Measurements from ENCODE around the gene SETBP1.

Gene SETBP1

GRCh38 chr18:44942073-44942472, 261.4 kb downstream of the SETBP1 start:
- DNase-seq (ENCODE audit: low spot score) = no peak

- DNase-seq (ENCODE audit: low spot score) = no peak
Measured at GRCh38 chr18:44943311-44943881, 262.7 kb downstream of the SETBP1 start.

GRCh38 chr18:44944461-44944860, 263.8 kb downstream of the SETBP1 start:
- no peak for DNase-seq (ENCODE audit: low spot score)

DNA sequence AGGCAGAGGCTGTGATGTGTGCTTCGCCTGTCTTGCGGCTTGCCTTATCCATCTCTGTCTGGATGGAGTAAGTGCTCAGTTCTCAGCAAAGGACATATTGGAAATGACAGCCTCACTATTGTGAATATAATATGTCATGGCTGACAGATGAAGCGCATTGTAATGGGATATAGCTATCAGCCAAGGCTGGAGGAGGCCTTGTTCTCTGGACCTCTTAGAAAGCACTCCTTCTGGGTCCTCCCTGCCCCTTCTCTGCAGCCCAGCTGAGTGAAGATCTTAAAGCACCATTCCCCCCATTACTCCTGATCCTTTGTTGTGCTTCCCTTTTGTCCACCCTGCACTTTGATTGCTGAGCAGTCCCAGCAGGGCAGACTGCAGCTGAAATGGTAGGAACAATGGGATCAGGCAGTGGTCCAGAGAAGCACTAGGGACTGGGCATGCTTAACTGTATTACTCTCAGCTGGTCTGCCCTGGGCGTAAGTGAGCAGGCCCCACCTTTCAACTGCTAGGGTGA, 265.3 kb downstream of the SETBP1 start:
- DNase-seq (ENCODE audit: low spot score) = no peak

- DNase-seq (ENCODE audit: low spot score) = no peak
Measured at GRCh38 chr18:44946529-44947113, 265.9 kb downstream of the SETBP1 start.

DNA sequence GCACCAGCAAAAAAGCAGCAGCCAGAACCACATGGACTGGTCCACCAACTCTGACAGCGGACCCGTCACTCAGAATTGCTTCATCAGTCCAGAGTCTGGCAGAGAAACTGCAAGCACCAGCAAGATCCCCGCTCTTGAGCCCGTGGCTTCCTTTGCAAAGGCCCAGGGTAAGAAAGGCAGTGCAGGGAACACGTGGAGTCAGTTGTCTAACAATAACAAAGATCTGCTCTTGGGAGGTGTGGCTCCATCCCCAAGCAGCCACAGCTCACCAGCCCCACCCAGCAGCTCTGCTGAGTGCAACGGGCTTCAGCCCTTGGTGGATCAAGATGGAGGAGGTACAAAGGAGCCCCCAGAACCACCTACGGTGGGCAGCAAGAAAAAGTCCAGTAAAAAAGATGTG, 269.3 kb downstream of the SETBP1 start:
- DNase-seq (ENCODE audit: low spot score) = no peak

DNA sequence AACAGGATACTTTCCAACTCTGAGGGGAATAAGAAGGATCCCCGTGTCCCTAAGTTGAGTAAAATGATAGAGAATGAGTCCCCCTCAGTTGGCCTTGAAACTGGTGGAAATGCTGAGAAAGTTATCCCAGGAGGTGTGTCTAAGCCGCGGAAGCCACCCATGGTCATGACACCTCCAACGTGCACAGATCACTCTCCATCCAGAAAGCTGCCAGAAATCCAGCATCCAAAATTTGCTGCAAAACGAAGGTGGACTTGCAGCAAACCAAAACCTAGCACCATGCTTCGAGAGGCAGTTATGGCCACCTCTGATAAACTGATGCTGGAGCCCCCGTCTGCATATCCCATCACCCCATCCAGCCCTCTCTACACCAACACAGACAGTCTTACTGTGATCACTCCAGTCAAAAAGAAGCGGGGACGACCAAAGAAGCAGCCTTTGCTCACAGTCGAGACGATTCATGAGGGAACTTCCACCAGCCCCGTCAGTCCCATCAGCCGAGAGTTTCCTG, 270.1 kb downstream of the SETBP1 start:
- no peak for DNase-seq (ENCODE audit: low spot score)

GRCh38 chr18:44951748-44952147, 271.1 kb downstream of the SETBP1 start:
- no peak for DNase-seq (ENCODE audit: low spot score)

- no peak for DNase-seq (ENCODE audit: low spot score)
Measured at GRCh38 chr18:44954257-44954656, 273.6 kb downstream of the SETBP1 start.

- DNase-seq (ENCODE audit: low spot score) = no peak
Measured at GRCh38 chr18:44955825-44956224, 275.1 kb downstream of the SETBP1 start.

- DNase-seq (ENCODE audit: low spot score) = no peak
Measured at GRCh38 chr18:44957025-44957424, 276.3 kb downstream of the SETBP1 start.

DNA sequence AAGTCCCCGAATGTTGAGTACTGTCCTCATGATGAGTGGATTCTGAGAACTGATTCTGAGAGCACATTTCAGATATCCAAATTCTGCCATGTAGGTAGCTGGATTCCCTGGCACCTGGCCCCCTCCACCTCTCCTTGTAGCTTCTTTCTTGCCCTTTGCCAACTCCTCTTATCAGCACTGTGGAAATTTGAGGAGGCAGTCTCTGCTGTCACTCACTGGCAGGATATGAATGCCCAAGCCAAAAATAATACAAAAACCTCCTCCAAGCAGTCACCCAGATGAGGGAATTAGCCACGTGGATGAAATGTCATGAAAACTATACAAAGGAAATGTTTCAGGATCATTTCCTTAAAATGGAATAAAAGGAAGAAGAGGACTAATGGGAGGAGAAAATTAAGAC, 276.8 kb downstream of the SETBP1 start:
- no peak for DNase-seq (ENCODE audit: low spot score)

- DNase-seq (ENCODE audit: low spot score) = no peak
Measured at GRCh38 chr18:44958040-44958439, 277.4 kb downstream of the SETBP1 start.

DNA sequence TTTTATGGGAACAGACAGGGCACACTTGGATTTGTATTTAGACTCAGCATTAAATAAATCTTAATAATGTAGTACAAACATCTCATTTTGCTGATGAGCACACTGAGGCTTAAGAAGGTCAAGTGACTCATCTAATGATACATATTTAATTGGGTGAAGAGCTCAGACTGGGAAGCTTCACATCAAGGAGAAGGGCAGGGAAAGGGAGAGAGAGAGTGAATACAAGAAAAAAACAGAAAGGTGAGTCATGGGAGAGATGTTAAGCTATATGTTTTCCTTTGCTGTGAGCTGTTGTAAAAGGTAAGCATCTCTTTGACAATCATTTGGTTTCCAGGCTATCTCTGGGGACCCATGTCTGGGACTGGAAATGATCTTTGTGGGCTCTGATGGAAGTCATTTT, 277.8 kb downstream of the SETBP1 start:
- no peak for DNase-seq (ENCODE audit: low spot score)

- no peak for DNase-seq (ENCODE audit: low spot score)
Measured at GRCh38 chr18:44959013-44959412, 278.3 kb downstream of the SETBP1 start.

- DNase-seq (ENCODE audit: low spot score) = no peak
Measured at GRCh38 chr18:44960580-44960979, 279.9 kb downstream of the SETBP1 start.

- no peak for DNase-seq (ENCODE audit: low spot score)
Measured at GRCh38 chr18:44961288-44961995, 280.8 kb downstream of the SETBP1 start.

DNA sequence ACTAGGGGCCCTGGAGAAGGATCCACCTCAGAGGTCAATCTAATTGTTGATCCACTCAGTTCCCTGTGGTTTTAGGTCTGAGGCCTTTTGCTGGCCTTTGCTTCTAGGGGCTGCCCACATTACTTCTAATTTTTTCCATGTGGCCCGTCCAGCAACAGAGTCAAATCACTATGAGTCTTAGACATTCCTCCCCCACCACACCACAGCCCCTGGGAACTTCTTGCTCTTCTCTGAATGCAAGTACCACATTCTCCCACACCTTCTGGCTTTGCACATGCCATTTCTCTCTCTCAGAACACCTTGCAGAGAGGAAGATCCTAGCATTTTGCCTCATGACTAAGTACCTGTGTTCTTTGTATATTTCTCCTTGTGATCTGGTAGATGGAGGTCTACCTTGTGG, 286.9 kb downstream of the SETBP1 start:
- DNase-seq (ENCODE audit: low spot score) = no peak

GRCh38 chr18:44968336-44968735, 287.6 kb downstream of the SETBP1 start:
- no peak for DNase-seq (ENCODE audit: low spot score)

- no peak for DNase-seq (ENCODE audit: low spot score)
Measured at GRCh38 chr18:44969214-44969795, 288.6 kb downstream of the SETBP1 start.

- DNase-seq (ENCODE audit: low spot score) = no peak
Measured at GRCh38 chr18:44973282-44973681, 292.6 kb downstream of the SETBP1 start.

- DNase-seq (ENCODE audit: low spot score) = no peak
Measured at GRCh38 chr18:44974174-44974573, 293.5 kb downstream of the SETBP1 start.

DNA sequence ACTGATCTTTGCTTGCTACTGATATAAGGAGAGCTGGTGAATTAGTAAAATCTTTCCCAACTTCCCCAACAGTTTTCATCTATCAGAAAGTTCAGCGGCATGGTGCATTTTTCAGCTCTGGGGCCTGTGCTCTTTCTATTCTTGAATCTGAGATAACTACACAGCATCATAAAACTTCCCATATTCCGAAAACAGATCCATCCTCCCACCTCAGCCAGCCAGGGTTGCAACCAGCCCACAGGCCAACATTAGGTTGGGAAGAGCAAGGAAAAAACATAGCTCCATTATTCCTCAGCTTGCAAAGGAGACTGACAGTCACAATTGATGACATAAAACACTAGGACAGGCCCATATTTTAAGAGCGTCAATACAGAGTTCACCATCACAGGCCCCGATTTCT, 297.2 kb downstream of the SETBP1 start:
- no peak for DNase-seq (ENCODE audit: low spot score)
